Kidney epithelial cell (primary cell): ENCODE results near the gene TBC1D22A. TPM values are rescaled to one million over a fixed set of nuclear protein-coding genes. Genes with fewer than 3 reads are reported as not detected.

ENCODE experiments used
- DNase-seq: peaks from one replicate; pipeline ENCODE4 v3.0.0-alpha.2; 2010; ENCODE audit warnings: low read depth
- H3K27me3 ChIP-seq: 2 replicates; pipeline ENCODE4 v1.6.0; 2011; ENCODE audit warnings: low read length; ENCODE audit not compliant: control insufficient read depth, insufficient read depth
- H3K36me3 ChIP-seq: 2 replicates; pipeline ENCODE4 v1.5.1; 2011; ENCODE audit warnings: low read length; ENCODE audit not compliant: control insufficient read depth, insufficient read depth
- H3K4me3 ChIP-seq: 2 replicates; pipeline ENCODE4 v1.5.1; 2011; ENCODE audit warnings: low read depth, mild to moderate bottlenecking, control low read depth, low read length
- total RNA-seq: library from RNA; depleted of rRNA; stranded (reverse); fragments of >200 nt; gene quantifications from 2 replicates; pipeline ENCODE4 v1.2.3, GENCODE V29; 2015
- TF ChIP-seq, protein P1 (sequence below): IDR thresholded peaks from 2 replicates; pipeline ENCODE4 v1.5.1; 2011; ENCODE audit warnings: mild to moderate bottlenecking, moderate library complexity, low read length, control low read depth, inconsistent platforms; ENCODE audit not compliant: insufficient read depth, poor library complexity, severe bottlenecking

The TBC1D22A gene
- total RNA-seq, 1 donor from 2014 or later = 25.7 TPM

DNA sequence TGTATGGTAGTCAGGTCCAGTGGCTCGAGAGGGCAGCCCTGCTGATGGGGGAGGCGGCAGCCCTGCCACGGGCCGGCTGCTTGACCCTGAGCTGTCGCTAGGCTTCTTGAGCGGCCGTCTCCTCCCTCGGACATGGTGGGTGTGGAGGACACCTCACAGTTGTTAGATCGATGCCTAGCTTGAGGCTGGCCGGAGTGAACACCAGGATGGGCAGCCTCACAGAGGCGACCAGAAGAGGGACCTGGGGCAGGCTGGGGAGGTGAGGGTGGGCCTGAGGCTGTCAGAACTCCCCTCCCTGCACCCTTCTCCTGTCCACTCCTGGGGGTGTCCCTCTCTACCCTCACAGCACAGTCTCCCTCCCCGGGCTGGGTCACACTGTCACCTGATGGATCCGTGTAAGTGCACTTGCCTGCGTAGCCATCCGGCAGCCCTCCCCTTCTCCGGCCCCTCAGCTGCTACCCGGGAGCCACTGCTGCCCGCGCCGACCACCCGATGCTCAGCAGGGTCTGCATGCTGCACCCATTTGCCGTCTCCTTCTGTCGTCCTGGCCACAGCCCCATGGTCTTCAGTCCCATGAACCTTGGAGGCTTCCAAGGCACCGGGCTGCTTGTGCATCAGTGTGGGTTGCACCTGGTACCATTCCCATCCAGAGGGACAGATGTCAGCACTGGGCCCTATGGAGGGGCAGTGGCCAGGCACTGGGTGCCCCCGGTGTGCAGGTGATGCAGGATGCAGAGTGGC is 394.1 kb downstream of the TBC1D22A start:
- Histone ChIP-seq H3K4me3 (no peak overlapping the region), H3K36me3 (peaks cover 1% of the 10 kb centered on the region), H3K27me3 (no peaks in the 10 kb centered on the region)
- TF ChIP-seq, protein P1, sequence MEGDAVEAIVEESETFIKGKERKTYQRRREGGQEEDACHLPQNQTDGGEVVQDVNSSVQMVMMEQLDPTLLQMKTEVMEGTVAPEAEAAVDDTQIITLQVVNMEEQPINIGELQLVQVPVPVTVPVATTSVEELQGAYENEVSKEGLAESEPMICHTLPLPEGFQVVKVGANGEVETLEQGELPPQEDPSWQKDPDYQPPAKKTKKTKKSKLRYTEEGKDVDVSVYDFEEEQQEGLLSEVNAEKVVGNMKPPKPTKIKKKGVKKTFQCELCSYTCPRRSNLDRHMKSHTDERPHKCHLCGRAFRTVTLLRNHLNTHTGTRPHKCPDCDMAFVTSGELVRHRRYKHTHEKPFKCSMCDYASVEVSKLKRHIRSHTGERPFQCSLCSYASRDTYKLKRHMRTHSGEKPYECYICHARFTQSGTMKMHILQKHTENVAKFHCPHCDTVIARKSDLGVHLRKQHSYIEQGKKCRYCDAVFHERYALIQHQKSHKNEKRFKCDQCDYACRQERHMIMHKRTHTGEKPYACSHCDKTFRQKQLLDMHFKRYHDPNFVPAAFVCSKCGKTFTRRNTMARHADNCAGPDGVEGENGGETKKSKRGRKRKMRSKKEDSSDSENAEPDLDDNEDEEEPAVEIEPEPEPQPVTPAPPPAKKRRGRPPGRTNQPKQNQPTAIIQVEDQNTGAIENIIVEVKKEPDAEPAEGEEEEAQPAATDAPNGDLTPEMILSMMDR = no peak
- DNase-seq = no peak

DNA sequence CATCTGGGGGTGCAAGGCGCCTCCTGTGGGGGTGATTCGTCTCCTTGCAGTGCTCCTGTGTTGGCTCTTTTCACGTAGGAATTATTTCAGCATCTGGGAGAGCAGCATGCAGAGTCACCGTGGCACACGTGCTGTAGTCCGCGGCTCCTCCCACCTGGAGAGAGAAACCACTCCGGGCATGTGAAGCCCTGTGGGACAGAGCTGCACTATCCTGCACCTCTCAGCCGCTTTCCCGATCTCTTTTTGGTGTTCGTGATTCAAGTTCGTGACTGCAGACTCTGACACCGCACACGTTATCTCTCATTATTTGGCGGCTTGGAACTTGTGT is 394.6 kb downstream of the TBC1D22A start:
- Histone ChIP-seq H3K27me3 (no peaks in the 10 kb centered on the region), H3K4me3 (no peak overlapping the region), H3K36me3 (peaks cover 1% of the 10 kb centered on the region)
- TF ChIP-seq, protein P1 = no peak
- DNase-seq = no peak

DNA sequence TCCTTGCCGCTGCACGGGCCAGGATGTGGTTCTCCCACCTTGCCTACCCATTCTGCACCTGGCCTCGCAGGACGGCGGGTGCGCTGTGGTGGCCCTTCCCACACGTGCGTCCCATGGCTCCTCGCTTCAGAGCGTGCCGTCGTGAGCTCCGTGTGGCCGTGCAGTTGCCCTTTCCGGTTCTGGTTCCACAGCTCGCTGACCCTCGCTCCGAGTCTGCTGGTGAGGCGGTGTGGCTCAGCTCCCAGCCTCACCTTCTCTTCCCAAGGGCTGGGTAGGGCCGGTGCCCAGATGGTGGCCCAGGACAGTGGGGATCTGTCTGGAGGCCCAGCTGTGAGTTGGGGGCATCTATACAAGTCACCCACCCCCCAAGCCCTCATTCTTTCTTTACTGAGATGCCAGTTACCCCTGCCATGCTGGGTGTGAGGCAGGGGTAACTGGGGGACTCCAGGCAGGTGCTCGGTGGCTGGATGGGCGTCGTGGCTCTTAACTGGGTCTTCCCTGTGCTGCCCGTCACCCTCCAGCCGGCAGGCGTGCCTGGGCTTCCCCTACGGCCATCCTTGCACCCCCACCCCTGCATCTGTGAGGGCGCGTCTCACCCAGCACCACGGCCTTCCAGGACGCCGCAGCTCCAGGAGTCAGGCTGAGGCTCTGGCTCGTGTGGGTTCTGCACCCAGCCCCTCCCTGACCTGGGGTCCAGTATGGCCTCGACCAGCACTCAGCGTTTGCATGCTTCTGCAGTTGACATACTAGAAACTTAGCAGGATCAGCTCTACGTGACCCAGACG is 395.2 kb downstream of the TBC1D22A start:
- no peaks in the 10 kb centered on the region for H3K27me3 ChIP-seq
- H3K36me3 ChIP-seq = peaks cover 1% of the 10 kb centered on the region
- no peak for DNase-seq
- TF ChIP-seq, protein P1 = no peak
- no peak overlapping the region for H3K4me3 ChIP-seq

DNA sequence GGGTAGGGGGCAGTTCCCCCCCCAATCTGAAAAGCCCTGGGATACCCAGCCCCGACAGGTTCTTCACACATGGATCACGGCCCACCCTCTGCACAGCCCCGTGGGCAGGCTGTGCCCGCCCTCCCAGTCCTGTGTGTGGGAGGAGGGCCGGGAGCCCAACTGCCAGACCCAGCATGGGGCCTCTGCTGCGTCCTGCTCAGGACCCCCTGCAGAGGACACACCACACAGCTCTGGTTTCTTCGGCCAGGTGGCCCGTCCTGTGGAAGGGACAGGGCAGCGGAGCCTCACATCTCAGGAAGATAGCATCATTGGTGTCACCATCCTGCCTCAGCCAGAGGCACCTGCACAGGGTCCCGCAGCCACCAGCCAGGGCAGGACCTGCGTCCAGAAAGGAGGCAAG is 396.0 kb downstream of the TBC1D22A start:
- H3K36me3 ChIP-seq = no peaks in the 10 kb centered on the region
- H3K4me3 ChIP-seq = no peak overlapping the region
- TF ChIP-seq, protein P1 = no peak
- no peaks in the 10 kb centered on the region for H3K27me3 ChIP-seq
- DNase-seq = no peak

DNA sequence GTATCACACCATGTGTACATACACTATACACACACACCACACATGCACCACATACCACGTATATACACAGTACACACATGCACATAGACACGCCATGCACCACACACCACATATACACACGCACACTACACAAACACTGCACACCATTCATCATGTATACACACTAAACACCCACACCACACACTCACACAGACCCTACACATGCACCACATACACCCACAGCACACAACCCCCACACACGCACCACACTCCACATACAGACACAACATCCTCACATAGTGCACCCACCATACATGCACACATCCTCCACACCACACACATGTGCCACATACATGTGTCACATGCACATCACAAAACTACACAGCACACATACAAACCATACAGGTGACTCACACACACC is 397.1 kb downstream of the TBC1D22A start:
- Histone ChIP-seq H3K36me3 (no peaks in the 10 kb centered on the region), H3K4me3 (no peak overlapping the region), H3K27me3 (no peaks in the 10 kb centered on the region)
- TF ChIP-seq, protein P1 = no peak
- no peak for DNase-seq
